ENCODE data around the gene ACACB.

The ACACB gene

DNA sequence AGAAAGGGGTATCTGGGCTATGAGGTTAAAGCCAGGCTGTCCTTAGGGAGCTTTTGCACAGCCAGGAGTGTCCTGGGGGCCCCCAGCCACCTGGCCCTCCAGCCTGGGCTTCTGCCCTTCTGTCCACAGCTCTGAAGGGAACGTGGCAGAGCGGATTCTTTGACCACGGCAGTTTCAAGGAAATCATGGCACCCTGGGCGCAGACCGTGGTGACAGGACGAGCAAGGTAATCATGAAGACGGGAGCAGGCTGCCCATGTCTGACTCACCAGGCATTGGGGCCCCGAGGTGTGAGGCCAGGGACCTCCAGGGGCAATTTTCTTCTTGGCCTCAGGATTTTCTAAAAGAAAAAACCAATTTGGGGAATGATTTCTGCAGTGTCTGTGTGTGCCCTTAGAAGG, 139.6 kb downstream of the ACACB start:
- in situ Hi-C loops (cut with MboI; ENCODE audit: low pct_unique_long_range_greater_than_20kb, low sequenced_read_pairs, unreplicated experiment), result no loop called here
- TF ChIP-seq, protein P1, sequence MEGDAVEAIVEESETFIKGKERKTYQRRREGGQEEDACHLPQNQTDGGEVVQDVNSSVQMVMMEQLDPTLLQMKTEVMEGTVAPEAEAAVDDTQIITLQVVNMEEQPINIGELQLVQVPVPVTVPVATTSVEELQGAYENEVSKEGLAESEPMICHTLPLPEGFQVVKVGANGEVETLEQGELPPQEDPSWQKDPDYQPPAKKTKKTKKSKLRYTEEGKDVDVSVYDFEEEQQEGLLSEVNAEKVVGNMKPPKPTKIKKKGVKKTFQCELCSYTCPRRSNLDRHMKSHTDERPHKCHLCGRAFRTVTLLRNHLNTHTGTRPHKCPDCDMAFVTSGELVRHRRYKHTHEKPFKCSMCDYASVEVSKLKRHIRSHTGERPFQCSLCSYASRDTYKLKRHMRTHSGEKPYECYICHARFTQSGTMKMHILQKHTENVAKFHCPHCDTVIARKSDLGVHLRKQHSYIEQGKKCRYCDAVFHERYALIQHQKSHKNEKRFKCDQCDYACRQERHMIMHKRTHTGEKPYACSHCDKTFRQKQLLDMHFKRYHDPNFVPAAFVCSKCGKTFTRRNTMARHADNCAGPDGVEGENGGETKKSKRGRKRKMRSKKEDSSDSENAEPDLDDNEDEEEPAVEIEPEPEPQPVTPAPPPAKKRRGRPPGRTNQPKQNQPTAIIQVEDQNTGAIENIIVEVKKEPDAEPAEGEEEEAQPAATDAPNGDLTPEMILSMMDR (IDR thresholded peaks at IDR 0.05; ENCODE audit: extremely low read depth, insufficient read depth, missing control alignments), result no peak
- DNase-seq (ENCODE audit: low spot score), result no peak

DNA sequence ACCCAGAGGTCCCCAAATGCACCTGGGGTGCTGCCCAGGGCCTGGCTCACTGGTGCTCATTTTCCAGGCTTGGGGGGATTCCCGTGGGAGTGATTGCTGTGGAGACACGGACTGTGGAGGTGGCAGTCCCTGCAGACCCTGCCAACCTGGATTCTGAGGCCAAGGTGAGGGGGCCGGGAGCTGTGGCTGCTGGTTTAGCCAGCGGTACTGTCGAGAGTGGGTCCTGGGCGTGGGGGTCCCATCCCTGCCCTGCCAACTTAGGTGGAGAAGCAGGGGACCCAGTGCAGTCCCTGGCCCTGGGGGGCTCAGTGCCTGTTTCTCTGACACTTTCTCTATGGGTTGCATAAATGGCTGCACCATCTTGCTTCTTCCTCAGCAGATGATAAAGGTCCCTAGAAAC, 141.8 kb downstream of the ACACB start:
- DNase-seq (ENCODE audit: low spot score), result no peak
- TF ChIP-seq, protein P1 (IDR thresholded peaks at IDR 0.05; ENCODE audit: extremely low read depth, insufficient read depth, missing control alignments), result no peak
- in situ Hi-C loops (cut with MboI; ENCODE audit: low pct_unique_long_range_greater_than_20kb, low sequenced_read_pairs, unreplicated experiment), result no loop called here

DNA sequence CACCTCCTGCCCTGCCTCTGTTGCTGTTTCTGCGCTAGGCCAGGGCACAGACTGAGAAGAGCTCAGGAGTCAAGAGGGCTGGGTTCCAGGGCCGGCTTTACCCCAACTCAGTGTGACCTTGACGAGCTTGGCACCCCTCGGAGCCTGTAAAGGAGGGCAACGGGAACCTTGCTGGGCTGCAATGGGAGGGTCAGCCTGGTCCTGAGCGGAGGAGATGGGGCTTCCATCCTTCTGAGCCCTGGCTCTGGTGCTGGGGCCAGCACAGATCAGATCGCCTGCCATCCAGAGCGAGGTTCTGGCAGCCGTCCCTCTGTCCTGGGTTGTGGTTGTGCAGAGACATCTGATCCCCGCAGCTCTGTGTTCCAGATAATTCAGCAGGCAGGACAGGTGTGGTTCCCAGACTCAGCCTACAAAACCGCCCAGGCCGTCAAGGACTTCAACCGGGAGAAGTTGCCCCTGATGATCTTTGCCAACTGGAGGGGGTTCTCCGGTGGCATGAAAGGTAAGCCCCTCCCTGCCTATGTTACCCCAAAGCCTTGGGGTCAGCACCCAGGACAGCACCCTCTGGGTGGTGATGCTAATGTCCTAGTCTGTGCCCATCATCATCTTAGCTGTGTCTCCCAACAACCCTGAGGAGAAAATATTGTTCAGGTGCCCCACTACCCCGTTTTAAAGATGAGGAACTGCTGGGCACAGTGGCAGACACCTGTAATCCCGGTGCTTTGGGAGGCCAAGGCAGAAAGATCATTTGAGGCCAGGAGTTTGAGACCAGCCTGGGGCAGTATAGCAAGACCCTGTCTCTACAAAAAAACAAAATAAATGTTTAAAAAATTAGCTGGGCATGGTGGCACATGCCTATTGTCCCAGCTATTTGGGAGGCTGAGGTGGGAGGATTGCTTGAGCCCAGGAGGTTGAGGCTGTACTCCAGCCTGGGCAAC, 142.5 kb downstream of the ACACB start:
- DNase-seq (ENCODE audit: low spot score), result no peak
- TF ChIP-seq, protein P1 (IDR thresholded peaks at IDR 0.05; ENCODE audit: extremely low read depth, insufficient read depth, missing control alignments), result no peak
- in situ Hi-C loops (cut with MboI; ENCODE audit: low pct_unique_long_range_greater_than_20kb, low sequenced_read_pairs, unreplicated experiment), result no loop called here

DNA sequence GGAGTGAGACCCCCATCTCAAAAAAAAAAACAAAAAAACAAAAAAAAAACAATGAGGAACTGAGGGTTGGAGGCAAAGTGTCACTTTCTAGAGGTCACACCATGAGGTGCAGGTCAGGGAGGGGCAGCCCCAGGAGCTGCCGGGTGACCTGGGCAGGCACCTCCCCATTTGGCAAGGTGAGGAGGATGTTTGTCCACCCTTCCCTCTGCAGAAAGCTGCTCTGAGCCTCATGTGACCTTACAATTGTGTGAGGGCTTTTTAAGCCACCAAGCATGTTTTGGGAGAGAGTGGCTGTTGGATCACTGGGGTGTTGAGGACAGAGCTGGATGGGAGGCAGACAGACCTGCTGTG, 143.1 kb downstream of the ACACB start:
- TF ChIP-seq, protein P1 (IDR thresholded peaks at IDR 0.05; ENCODE audit: extremely low read depth, insufficient read depth, missing control alignments), result no peak

DNA sequence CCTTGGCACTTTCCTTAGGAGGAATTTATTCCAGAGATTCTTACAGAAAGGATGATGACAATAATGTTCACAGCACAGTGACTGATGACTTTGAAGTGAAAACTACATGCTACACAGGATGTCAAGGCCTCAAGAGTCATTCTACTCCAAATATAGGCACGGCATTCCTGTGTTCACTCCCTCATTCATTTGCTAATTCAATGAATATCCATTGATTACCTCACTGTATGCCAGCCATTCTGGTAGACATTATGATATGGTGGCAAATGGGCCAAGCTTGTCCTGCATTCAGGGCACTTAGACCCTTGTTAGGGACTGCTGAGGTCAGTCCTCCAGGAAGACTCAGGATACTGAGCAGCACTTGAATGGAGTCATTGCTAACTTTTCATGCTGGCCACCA, 144.7 kb downstream of the ACACB start:
- DNase-seq (ENCODE audit: low spot score), result no peak
- TF ChIP-seq, protein P1 (IDR thresholded peaks at IDR 0.05; ENCODE audit: extremely low read depth, insufficient read depth, missing control alignments), result no peak
- in situ Hi-C loops (cut with MboI; ENCODE audit: low pct_unique_long_range_greater_than_20kb, low sequenced_read_pairs, unreplicated experiment), result loop anchor here (10.0 kb wide), 1 partner anchor 124 kb away; no protein-coding TSS in a partner anchor

More for the DNA sequence above, 143.1 kb downstream of the ACACB start:
- DNase-seq (ENCODE audit: low spot score), result no peak
- in situ Hi-C loops (cut with MboI; ENCODE audit: low pct_unique_long_range_greater_than_20kb, low sequenced_read_pairs, unreplicated experiment), result no loop called here

DNA sequence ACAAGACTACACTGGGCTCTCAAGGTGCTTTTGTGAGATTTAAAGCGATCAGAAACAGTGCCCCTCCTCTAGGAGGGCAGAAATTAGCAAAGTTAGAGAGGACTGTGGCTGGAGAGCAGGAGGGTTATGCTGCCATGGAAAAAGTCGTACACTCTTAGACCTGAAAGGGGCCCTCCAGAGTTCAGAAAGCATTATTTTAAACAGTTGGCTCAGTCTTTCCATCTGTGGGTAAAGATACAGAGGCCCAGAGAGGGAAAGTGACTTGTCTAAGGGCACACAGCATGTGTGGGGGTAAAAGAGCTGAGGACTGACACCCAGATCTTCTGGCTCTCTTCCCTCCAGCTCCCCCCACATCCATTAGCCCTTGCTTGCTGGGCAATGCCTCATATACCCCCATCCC, 145.6 kb downstream of the ACACB start:
- in situ Hi-C loops (cut with MboI; ENCODE audit: low pct_unique_long_range_greater_than_20kb, low sequenced_read_pairs, unreplicated experiment), result loop anchor here (10.0 kb wide), 1 partner anchor 123 kb away; no protein-coding TSS in a partner anchor

More for the DNA sequence above, 145.6 kb downstream of the ACACB start:
- TF ChIP-seq, protein P1 (IDR thresholded peaks at IDR 0.05; ENCODE audit: extremely low read depth, insufficient read depth, missing control alignments), result no peak
- DNase-seq (ENCODE audit: low spot score), result no peak

Data from GM13977 (cell line).